ENCODE results near the gene SAMD4B.

- TF ChIP-seq CTCF (IDR thresholded peaks at IDR 0.05; ENCODE audit: low read length) (no peak), EZH2 (optimal IDR thresholded peaks at IDR 0.05; ENCODE audit: low read depth, low read length) (no peak)
These were observed 20.4 kb upstream of the SAMD4B start for GRCh38 chr19:39321832-39322176.
